Lung (tissue), 12 donors: ENCODE results near the gene VCL. TPM values are rescaled to one million over a fixed set of nuclear protein-coding genes. Genes with fewer than 3 reads are reported as not detected.

Experiments used
- ATAC-seq: fragments of 200-7000 bp; cut with Tn5 transposase; one replicate; pipeline ENCODE4 v1.9.1; 2020; ENCODE audit warnings: moderate number of reproducible peaks; ENCODE audit not compliant: insufficient read depth, low FRiP score
- DNase-seq, 3 donors: peaks; one replicate each; pipeline ENCODE4 v3.0.0-alpha.2; 2013 to 2017
- H3K27ac ChIP-seq, 2 donors: one replicate each; pipeline ENCODE4 v1.5.1; 2013; ENCODE audit warnings: mild to moderate bottlenecking in 2 of 2, moderate library complexity in 2 of 2, control low read depth in 1 of 2, inconsistent platforms in 1 of 2, low read depth in 1 of 2, low read length in 1 of 2
- H3K27me3 ChIP-seq, 3 donors: one replicate each; pipeline ENCODE4 v1.5.1; 2013; ENCODE audit warnings: low read length in 2 of 3; ENCODE audit not compliant: control insufficient read depth in 3 of 3, insufficient read depth in 3 of 3
- H3K36me3 ChIP-seq, 4 donors: one replicate each; pipeline ENCODE4 v1.5.1; 2013; ENCODE audit warnings: low read length in 4 of 4, mild to moderate bottlenecking in 1 of 4, moderate library complexity in 1 of 4; ENCODE audit not compliant: control insufficient read depth in 4 of 4, insufficient read depth in 4 of 4
- H3K4me1 ChIP-seq, 5 donors: one replicate each; pipeline ENCODE4 v1.5.1; 2013; ENCODE audit warnings: low read length in 5 of 5, mild to moderate bottlenecking in 2 of 5, moderate library complexity in 1 of 5; ENCODE audit not compliant: control insufficient read depth in 5 of 5, insufficient read depth in 5 of 5
- H3K4me3 ChIP-seq: one replicate; pipeline ENCODE4 v1.5.1; 2013; ENCODE audit warnings: mild to moderate bottlenecking, control low read depth, moderate library complexity
- H3K9ac ChIP-seq, 2 donors: one replicate each; pipeline ENCODE4 v1.5.1; 2013; ENCODE audit warnings: low read length in 2 of 2, control low read depth in 1 of 2; ENCODE audit not compliant: insufficient read depth in 1 of 2
- H3K9me3 ChIP-seq, 4 donors: one replicate each; pipeline ENCODE4 v1.5.1; 2013; ENCODE audit warnings: low read length in 3 of 4, mild to moderate bottlenecking in 1 of 4, moderate library complexity in 1 of 4; ENCODE audit not compliant: control insufficient read depth in 4 of 4, insufficient read depth in 3 of 4
- CTCF ChIP-seq: IDR thresholded peaks from 2 replicates; pipeline ENCODE4 v1.5.1; 2012; ENCODE audit warnings: mild to moderate bottlenecking; ENCODE audit errors: control extremely low read depth, extremely low read depth
- WGBS, 2 donors: extraction: QIAGEN DNeasy Blood & Tissue Kit; methylation state at CpG; one replicate each; pipeline ENCODE4 v1.1.7; 2013; 5-methylcytosine and 5-hydroxymethylcytosine counted together
- polyA plus RNA-seq, 2 donors: library from polyadenylated mRNA; stranded (reverse); fragments of 200-250 nt; gene quantifications; one replicate each; pipeline ENCODE4 v1.2.1, GENCODE V29; 2013
- total RNA-seq, 2 donors: library from RNA; depleted of rRNA in 1 of 2; stranded (reverse); fragments of >200 nt in 1 of 2; gene quantifications; one replicate each; pipeline ENCODE4 v1.2.1, GENCODE V29; 2014 to 2021
- donor health status: control.
- donor health status: control.
- donor health status: Bipolar disorder and iron deficiency.
- donor health status: healthy.
- donor health status: DM: yes; HTN: yes; CAD: no.

VCL gene
- total and polyA plus RNA-seq, 4 donors = 24.5 to 181 (median 86.3) TPM

DNA sequence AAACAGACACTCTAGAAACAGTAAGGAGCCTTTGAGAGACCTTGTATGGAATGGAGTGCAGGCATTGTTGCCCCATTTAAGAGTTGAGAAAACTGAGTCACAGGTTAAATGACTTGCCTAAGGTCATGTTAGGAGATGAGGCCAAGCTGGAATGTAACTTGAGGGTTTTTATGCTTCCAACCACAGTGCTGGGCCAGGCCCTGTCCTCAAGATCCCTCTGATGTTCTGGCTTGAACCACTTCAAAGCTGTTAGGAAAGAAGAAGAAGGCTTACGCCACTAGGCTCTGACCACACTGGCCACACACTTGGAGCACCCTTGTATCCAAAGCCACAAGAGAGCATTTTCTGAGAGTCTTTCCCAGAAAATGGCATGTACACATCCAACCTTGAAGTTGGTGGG is 44.3 kb upstream of the VCL start:
- ATAC-seq (peak; percentile 66), DNase-seq (no peak)
- H3K27ac ChIP-seq = no peak overlapping the region
- no peak overlapping the region for H3K9ac ChIP-seq
- no peak overlapping the region for H3K4me3 ChIP-seq
- 21 to 46% methylated on average over 1 of the region's 1 CpG for WGBS, 2 donors
- H3K36me3 ChIP-seq = no peaks in the 10 kb centered on the region
- H3K27me3 ChIP-seq = no peaks in the 10 kb centered on the region
- peaks cover 0 to 11% (median 4%) of the 10 kb centered on the region in 5 donors for H3K4me1 ChIP-seq
- H3K9me3 ChIP-seq = no peaks in the 10 kb centered on the region
- no peak for TF ChIP-seq CTCF

- H3K9me3 ChIP-seq = no peaks in the 10 kb centered on the region
- H3K4me1 ChIP-seq = peaks cover 0 to 11% (median 4%) of the 10 kb centered on the region in 5 donors
- no peak for TF ChIP-seq CTCF
- H3K36me3 ChIP-seq = no peaks in the 10 kb centered on the region
- H3K27ac ChIP-seq = no peak overlapping the region
- DNase-seq = no peak
- H3K9ac ChIP-seq = no peak overlapping the region
- no peaks in the 10 kb centered on the region for H3K27me3 ChIP-seq
- no peak overlapping the region for H3K4me3 ChIP-seq
- WGBS, 2 donors = 95 to 100% methylated on average over 2 of the region's 2 CpGs
- no peak for ATAC-seq
Measured at GRCh38 chr10:73954737-73955136, 43.2 kb upstream of the VCL start.

GRCh38 chr10:73955719-73956118 is 42.2 kb upstream of the VCL start:
- TF ChIP-seq CTCF = no peak
- Histone ChIP-seq H3K36me3 (no peaks in the 10 kb centered on the region), H3K27me3 (no peaks in the 10 kb centered on the region), H3K4me1 (peaks cover 0 to 11% (median 4%) of the 10 kb centered on the region in 5 donors), H3K9me3 (no peaks in the 10 kb centered on the region), H3K9ac (no peak overlapping the region), H3K27ac (no peak overlapping the region), H3K4me3 (no peak overlapping the region)
- 94 to 98% methylated on average over 2 of the region's 2 CpGs for WGBS, 2 donors
- DNase-seq = no peak
- no peak for ATAC-seq
